ENCODE measurements around the gene KCNRG.
"Not testable (repeated sequence)": the region's sequence is repeated elsewhere in the genome, so short reads cannot be mapped to it uniquely, and the experiment has no call there.

The KCNRG gene

DNA sequence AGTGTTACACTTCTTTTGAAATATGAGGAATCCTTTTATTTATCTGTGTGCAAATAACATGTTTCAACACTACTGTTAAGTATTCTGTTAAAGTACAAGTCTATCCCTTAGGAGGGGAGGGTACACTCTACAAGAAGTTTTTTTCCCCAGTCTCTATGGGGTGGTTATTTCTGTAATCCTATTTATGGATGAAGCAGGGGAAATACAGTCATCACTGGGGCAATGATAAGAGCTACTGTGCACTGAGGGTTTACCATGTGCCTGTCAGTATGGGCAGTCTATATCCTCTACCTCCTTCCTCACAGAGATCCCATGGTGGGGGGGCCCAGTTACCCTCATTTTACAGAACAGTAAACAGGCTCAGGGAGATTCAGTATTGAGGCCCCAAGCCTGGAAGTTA lies 35.0 kb upstream of the KCNRG start:
- TF ChIP-seq, protein P1, sequence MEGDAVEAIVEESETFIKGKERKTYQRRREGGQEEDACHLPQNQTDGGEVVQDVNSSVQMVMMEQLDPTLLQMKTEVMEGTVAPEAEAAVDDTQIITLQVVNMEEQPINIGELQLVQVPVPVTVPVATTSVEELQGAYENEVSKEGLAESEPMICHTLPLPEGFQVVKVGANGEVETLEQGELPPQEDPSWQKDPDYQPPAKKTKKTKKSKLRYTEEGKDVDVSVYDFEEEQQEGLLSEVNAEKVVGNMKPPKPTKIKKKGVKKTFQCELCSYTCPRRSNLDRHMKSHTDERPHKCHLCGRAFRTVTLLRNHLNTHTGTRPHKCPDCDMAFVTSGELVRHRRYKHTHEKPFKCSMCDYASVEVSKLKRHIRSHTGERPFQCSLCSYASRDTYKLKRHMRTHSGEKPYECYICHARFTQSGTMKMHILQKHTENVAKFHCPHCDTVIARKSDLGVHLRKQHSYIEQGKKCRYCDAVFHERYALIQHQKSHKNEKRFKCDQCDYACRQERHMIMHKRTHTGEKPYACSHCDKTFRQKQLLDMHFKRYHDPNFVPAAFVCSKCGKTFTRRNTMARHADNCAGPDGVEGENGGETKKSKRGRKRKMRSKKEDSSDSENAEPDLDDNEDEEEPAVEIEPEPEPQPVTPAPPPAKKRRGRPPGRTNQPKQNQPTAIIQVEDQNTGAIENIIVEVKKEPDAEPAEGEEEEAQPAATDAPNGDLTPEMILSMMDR (IDR thresholded peaks at IDR 0.05; ENCODE audit: insufficient read depth, low read depth, low read length, missing control alignments) = no peak
- H3K4me3 ChIP-seq (ENCODE audit: low read length) = no peak overlapping the region
- no peak for DNase-seq (ENCODE audit: low read depth)

DNA sequence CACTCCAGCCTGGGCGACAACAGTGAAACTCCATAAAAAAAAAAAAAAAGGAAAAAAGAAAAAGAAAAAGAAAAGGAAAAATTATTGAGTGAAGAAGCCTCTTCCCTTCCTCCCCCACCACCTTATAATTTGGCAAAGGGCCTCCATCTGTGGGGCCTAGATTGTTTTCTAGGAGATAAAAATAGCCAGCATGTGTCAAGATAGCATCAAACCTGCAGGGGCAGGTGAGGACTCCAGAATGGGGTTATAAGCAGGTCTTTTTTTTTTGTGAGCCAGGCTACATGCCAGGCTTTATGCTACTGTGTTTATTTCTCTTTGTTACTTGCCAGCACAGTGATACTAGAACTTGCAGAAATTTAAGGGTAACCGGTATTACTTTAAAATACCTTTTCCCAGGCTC lies 30.1 kb upstream of the KCNRG start:
- no peak for DNase-seq (ENCODE audit: low read depth)
- H3K4me3 ChIP-seq (ENCODE audit: low read length) = no peak overlapping the region
- TF ChIP-seq, protein P1 (IDR thresholded peaks at IDR 0.05; ENCODE audit: insufficient read depth, low read depth, low read length, missing control alignments) = no peak

DNA sequence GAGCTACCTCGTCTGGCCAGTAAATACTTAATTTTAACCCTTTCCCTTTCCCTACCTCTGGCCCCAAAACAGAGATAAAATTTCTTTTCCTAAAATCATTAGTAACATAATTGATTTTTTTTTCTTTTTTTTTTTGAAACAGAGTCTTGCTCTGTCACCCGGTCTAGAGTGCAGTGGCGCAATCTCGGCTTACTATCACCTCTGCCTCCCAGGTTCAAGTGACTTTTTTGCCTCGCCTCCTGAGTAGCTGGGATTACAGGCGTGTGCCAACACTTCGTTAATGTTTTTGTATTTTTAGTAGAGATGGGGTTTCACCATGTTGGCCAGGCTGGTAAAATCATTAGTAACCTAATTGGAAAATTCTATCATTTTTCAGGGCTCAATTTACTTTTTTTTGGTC lies 28.8 kb upstream of the KCNRG start:
- H3K4me3 ChIP-seq (ENCODE audit: low read length) = no peak overlapping the region
- DNase-seq (ENCODE audit: low read depth) = no peak
- TF ChIP-seq, protein P1 (IDR thresholded peaks at IDR 0.05; ENCODE audit: insufficient read depth, low read depth, low read length, missing control alignments) = no peak

DNA sequence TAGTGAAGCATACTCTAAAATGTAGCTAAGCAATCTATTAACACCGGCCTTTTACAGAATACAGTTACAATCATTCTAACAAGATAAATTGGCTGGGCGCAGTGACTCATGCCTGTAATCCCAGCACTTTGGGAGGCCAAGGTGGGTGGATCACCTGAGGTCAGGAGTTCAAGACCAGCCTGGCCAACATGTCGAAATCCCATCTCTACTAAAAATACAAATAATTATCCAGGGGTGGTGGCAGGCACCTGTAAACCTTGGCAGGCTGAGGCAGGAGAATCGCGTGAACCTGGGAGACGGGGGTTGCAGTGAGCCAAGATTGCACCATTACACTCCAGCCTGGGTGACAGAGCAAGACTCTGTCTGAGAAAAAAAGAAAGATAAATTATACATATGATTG lies 24.6 kb upstream of the KCNRG start:
- not testable (repeated sequence) for H3K4me3 ChIP-seq (ENCODE audit: low read length); DNase-seq (ENCODE audit: low read depth)

DNA sequence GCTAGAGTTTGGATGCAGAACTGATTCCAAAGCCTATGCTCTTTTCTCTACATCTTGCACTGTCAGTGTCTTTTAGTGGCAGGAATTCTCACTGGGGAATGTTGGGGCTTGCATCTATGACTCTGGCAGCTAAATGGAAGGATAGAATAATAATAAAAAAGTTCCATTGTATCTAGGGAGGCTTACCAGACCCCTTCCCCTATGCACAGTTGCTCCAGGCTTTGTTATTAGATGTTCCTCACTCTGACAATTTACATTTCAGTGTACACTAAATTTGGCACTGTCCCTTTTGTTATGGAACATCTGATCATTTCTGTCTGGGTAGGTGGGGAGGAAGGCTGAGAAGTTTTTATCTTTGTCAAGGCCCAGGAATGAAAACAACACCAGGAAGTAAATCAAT lies 22.1 kb upstream of the KCNRG start:
- TF ChIP-seq, protein P1 (IDR thresholded peaks at IDR 0.05; ENCODE audit: insufficient read depth, low read depth, low read length, missing control alignments) = no peak

DNA sequence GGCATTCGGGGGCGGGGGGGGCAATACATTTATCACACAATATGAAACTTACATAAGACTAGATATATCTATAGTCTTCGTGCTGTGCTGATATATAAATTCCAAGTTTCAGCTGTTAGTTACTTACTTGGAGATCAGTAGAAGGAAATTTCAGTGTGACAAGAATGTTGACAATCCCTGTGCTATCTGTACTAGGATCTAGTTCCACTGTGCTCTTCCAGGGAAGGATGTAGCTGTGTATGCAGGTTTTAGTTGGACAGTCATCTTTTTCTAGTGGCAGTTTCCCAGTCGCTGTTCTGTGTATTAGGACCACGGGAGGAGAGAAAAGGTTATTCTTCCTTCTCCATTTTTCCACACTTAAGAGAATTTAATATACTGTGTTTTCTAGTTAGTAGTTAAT lies 21.6 kb upstream of the KCNRG start:
- TF ChIP-seq, protein P1 (IDR thresholded peaks at IDR 0.05; ENCODE audit: insufficient read depth, low read depth, low read length, missing control alignments) = no peak
- no peak overlapping the region for H3K4me3 ChIP-seq (ENCODE audit: low read length)
- no peak for DNase-seq (ENCODE audit: low read depth)

More for the DNA sequence above, 22.1 kb upstream of the KCNRG start:
- no peak overlapping the region for H3K4me3 ChIP-seq (ENCODE audit: low read length)
- DNase-seq (ENCODE audit: low read depth) = no peak

DNA sequence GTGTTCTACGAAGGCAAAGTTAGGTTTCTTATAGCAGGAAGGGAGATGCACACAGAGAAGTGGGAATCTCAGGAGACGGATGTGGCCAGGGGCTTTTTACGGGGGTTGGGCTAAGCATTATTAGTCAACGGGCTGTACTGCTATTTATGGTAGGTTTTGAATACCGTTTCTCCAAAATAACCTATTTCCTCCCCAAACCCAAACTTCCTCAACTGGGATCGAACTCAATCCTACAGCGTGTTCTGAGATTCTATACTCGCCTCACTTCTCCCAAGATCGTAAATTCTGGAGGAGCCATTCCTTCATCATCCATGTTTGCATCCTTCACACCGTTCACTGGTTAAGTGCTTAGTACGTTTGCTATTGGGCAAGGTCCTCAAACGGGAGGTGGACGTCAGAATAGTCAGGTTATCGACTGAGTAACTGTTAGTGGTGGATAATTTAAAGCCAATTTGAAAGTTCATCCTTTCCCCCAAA lies 19.6 kb upstream of the KCNRG start:
- H3K4me3 ChIP-seq (ENCODE audit: low read length) = peak overlapping the region; percentile 69
- TF ChIP-seq, protein P1 (IDR thresholded peaks at IDR 0.05; ENCODE audit: insufficient read depth, low read depth, low read length, missing control alignments) = no peak
- DNase-seq (ENCODE audit: low read depth) = peak; percentile 14

Measured in epithelial cell of esophagus (primary cell).